K562 (cell line): ENCODE data around the gene ARL6IP1. TPM values are rescaled to one million over a fixed set of nuclear protein-coding genes. Genes with fewer than 3 reads are reported as not detected.

Experiments used
- BDP1 ChIP-seq: IDR thresholded peaks from 3 replicates; pipeline ENCODE4 v1.6.1; 2011; ENCODE audit not compliant: insufficient read length, insufficient read depth
- CBFA2T3 ChIP-seq: fragments of 450-650 bp; IDR thresholded peaks from 2 replicates; pipeline ENCODE4 v1.6.1; 2017
- CC2D1A ChIP-seq: fragments of 450-650 bp; IDR thresholded peaks from 2 replicates; pipeline ENCODE4 v1.6.1; 2017; ENCODE audit warnings: mild to moderate bottlenecking
- CREM ChIP-seq: IDR thresholded peaks from 2 replicates; pipeline ENCODE4 v1.6.1; 2014; ENCODE audit warnings: antibody characterized with exemption, low read depth
- DIDO1 ChIP-seq: fragments of 450-650 bp; IDR thresholded peaks from 2 replicates; pipeline ENCODE4 v1.6.1; 2016; ENCODE audit warnings: low read depth, missing biosample characterization, missing genetic modification characterization
- DPF2 ChIP-seq: fragments of 450-650 bp; IDR thresholded peaks from 2 replicates; pipeline ENCODE4 v1.6.1; 2016
- HCFC1 ChIP-seq: IDR thresholded peaks from 2 replicates; pipeline ENCODE4 v1.6.1; 2012; ENCODE audit warnings: low read depth, low read length, improper control_type of control experiment
- NEUROD1 ChIP-seq: fragments of 150-350 bp; IDR thresholded peaks from 2 replicates; pipeline ENCODE4 v1.6.1; 2014; ENCODE audit warnings: borderline replicate concordance, low read length, low read depth; ENCODE audit not compliant: partially characterized antibody
- PCBP1 ChIP-seq: fragments of 200-400 bp; formaldehyde crosslinking; IDR thresholded peaks from 2 replicates; pipeline ENCODE4 v1.6.1; 2018; ENCODE audit warnings: mild to moderate bottlenecking, low read depth, low read length; ENCODE audit not compliant: poor library complexity, severe bottlenecking
- POLR2H ChIP-seq: IDR thresholded peaks from 2 replicates; pipeline ENCODE4 v1.6.1; 2016; ENCODE audit warnings: missing genetic modification characterization, low read depth, mild to moderate bottlenecking, control low read depth, missing compliant biosample characterization, moderate library complexity
- SLC30A9 ChIP-seq: fragments of 250-450 bp; sonication (Bioruptor Pico); IDR thresholded peaks from 2 replicates; pipeline ENCODE4 v1.8.0; 2022; ENCODE audit warnings: mild to moderate bottlenecking, moderate library complexity
- SNRNP70 ChIP-seq: fragments of 200-400 bp; formaldehyde crosslinking; optimal IDR thresholded peaks from 2 replicates; pipeline ENCODE3; 2017; ENCODE audit warnings: low read depth, low read length
- SUPT5H ChIP-seq: fragments of 450-650 bp; IDR thresholded peaks from 2 replicates; pipeline ENCODE4 v1.6.1; 2016
- TOE1 ChIP-seq, 2 experiments: fragments of 450-650 bp in 1 of 2; sonication (generic) in 1 of 2; formaldehyde crosslinking in 1 of 2; IDR thresholded peaks; 2 replicates each; pipeline versions ENCODE4 v1.7.1 to v1.8.0; 2016 to 2022; ENCODE audit warnings: borderline replicate concordance in 2 of 2, mild to moderate bottlenecking in 2 of 2, antibody characterized with exemption in 1 of 2, inconsistent platforms in 1 of 2, low read depth in 1 of 2, missing genetic modification reagents in 1 of 2, moderate library complexity in 1 of 2
- ZBTB1 ChIP-seq: sonication (generic); formaldehyde crosslinking; IDR thresholded peaks from 2 replicates; pipeline ENCODE4 v1.8.1; 2023; ENCODE audit warnings: missing genetic modification reagents, low read depth, mild to moderate bottlenecking, borderline replicate concordance
- ZNF282 ChIP-seq: sonication (generic); formaldehyde crosslinking; IDR thresholded peaks from 2 replicates; pipeline ENCODE4 v1.8.1; 2023; ENCODE audit warnings: missing genetic modification reagents
- ZNF584 ChIP-seq: fragments of 200-800 bp; sonication (Bioruptor generic); IDR thresholded peaks from 2 replicates; pipeline ENCODE4 v1.6.1; 2016; ENCODE audit warnings: low read depth, mild to moderate bottlenecking, missing genetic modification characterization, missing compliant biosample characterization
- ZNF76 ChIP-seq: fragments of 250-450 bp; sonication (Bioruptor Pico); IDR thresholded peaks from 2 replicates; pipeline ENCODE4 v1.4.0; 2020; ENCODE audit warnings: mild to moderate bottlenecking, moderate library complexity, borderline replicate concordance
- ZNF79 ChIP-seq: fragments of 250-450 bp; sonication (Bioruptor Pico); IDR thresholded peaks from 2 replicates; pipeline ENCODE4 v1.4.0; 2020; ENCODE audit warnings: low read depth, mild to moderate bottlenecking, moderate library complexity
- polyA plus RNA-seq, 8 experiments: library from polyadenylated mRNA; depleted of rRNA in 4 of 8; stranded (reverse) in 5 of 8; unstranded in 3 of 8; fragments of >200 nt; fragmentation: Nextera tagmentation in 2 of 8; fragmentation: Illumina TruSeq in 1 of 8; extraction: Ambion mirVana in 2 of 8; extraction: Trizol in 1 of 8; gene quantifications; 2 replicates each; pipeline versions ENCODE4 v1.2.1 to v1.2.3, GENCODE V29; 2011 to 2014; ENCODE audit warnings: inconsistent platforms in 1 of 8, missing spikeins in 1 of 8
- total RNA-seq, 7 experiments: library from RNA; depleted of rRNA in 6 of 7; stranded (reverse); fragments of >200 nt in 6 of 7; fragmentation: Illumina TruSeq in 2 of 7; extraction: Trizol in 2 of 7; gene quantifications; 2 replicates each; pipeline versions ENCODE4 v1.2.1 to v1.2.3, GENCODE V29; 2011 to 2021; ENCODE audit warnings: low replicate concordance in 1 of 7
- TF ChIP-seq, protein P1 (sequence below): sonication (generic); formaldehyde crosslinking; IDR thresholded peaks from 2 replicates; pipeline ENCODE4 v1.8.0; 2022; ENCODE audit warnings: missing genetic modification reagents, mild to moderate bottlenecking, moderate library complexity, borderline replicate concordance
- TF ChIP-seq, protein P2 (sequence below): sonication (generic); formaldehyde crosslinking; IDR thresholded peaks from 2 replicates; pipeline ENCODE4 v1.8.0; 2022; ENCODE audit warnings: mild to moderate bottlenecking, missing genetic modification reagents
- TF ChIP-seq, protein P3 (sequence below): fragments of 450-650 bp; IDR thresholded peaks from 2 replicates; pipeline ENCODE4 v1.6.1; 2016; ENCODE audit warnings: antibody characterized with exemption

Gene ARL6IP1
- total and polyA plus RNA-seq, 9 of the 15 experiments (the other 6 are each of a cell fraction or from before 2014, with no cell fraction given), result 102 to 391 (median 162) TPM

DNA sequence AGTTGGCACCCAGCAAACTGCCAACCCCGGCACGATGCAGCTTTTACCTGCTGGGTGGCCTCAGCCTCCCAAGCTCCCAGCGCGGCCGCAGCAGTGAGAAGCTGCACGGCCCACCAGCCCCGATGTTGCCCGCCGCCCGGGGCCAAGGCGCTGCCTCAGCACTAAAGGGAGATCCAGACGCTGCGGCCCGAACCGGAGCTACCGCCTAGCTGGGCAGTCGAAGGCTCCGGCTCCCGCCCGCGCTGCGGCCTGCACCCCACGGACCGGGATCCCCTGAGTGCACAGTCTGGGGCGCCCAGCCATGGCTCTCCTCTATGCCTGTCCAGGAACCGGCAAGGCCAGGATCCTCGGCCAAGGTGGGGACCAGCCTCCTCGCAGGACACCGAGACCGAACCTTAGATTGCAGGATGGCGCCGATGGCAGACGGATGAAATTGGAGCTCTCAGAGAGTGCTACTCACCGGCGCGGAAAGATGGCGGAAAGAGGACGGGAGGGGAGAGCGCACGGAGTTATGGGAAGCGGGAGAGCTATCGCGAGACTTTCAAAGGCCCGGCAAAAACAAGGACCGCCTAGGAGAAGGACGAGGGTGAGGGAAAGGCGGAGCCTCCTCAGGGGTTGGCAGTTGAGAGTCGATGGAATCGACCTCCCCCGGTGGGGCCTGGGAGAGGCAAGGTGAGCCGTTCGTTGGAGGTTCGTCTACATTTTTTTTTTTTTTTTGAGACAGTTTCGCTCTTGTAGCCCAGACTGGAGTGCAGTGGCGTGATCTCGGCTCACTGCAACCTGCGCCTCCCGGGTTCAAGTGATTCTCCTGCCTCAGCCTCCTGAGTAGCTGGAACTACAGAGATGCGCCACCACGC is 11.3 kb downstream of the ARL6IP1 start, which contains the start of gene RPS15A (continued):
- TF ChIP-seq DIDO1 (tag) (no peak; the same call in 1 of the 2 replicates), CC2D1A (peak; percentile 44), BDP1 (no peak), CREM (peak; percentile 83), ZNF584 (CRISPR knock-in tag) (no peak), CBFA2T3 (no peak), TOE1 (IDR thresholded peaks at IDR 0.05; ENCODE audit: borderline replicate concordance) (peak; percentile 82), TOE1 (CRISPR knock-in tag; IDR thresholded peaks at IDR 0.05; ENCODE audit: borderline replicate concordance, low read depth) (no peak), SUPT5H (peak; percentile 99), DPF2 (peak; percentile 45; the same call in 1 of the 2 replicates), ZBTB1 (CRISPR knock-in tag) (no peak), PCBP1 (peak; percentile 78), ZNF282 (CRISPR knock-in tag) (peak; percentile 86; the same call in 1 of the 2 replicates), HCFC1 (peak; percentile 73), ZNF79 (no peak), SLC30A9 (CRISPR knock-in tag) (no peak), POLR2H (tag) (peak; percentile 96), NEUROD1 (peak; percentile 71), ZNF76 (CRISPR knock-in tag) (peak; percentile 84; the same call in 1 of the 2 replicates), SNRNP70 (no peak)
- TF ChIP-seq, protein P1, sequence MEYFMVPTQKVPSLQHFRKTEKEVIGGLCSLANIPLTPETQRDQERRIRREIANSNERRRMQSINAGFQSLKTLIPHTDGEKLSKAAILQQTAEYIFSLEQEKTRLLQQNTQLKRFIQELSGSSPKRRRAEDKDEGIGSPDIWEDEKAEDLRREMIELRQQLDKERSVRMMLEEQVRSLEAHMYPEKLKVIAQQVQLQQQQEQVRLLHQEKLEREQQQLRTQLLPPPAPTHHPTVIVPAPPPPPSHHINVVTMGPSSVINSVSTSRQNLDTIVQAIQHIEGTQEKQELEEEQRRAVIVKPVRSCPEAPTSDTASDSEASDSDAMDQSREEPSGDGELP, result peak; percentile 76; the same call in 1 of the 2 replicates
- TF ChIP-seq, protein P2, sequence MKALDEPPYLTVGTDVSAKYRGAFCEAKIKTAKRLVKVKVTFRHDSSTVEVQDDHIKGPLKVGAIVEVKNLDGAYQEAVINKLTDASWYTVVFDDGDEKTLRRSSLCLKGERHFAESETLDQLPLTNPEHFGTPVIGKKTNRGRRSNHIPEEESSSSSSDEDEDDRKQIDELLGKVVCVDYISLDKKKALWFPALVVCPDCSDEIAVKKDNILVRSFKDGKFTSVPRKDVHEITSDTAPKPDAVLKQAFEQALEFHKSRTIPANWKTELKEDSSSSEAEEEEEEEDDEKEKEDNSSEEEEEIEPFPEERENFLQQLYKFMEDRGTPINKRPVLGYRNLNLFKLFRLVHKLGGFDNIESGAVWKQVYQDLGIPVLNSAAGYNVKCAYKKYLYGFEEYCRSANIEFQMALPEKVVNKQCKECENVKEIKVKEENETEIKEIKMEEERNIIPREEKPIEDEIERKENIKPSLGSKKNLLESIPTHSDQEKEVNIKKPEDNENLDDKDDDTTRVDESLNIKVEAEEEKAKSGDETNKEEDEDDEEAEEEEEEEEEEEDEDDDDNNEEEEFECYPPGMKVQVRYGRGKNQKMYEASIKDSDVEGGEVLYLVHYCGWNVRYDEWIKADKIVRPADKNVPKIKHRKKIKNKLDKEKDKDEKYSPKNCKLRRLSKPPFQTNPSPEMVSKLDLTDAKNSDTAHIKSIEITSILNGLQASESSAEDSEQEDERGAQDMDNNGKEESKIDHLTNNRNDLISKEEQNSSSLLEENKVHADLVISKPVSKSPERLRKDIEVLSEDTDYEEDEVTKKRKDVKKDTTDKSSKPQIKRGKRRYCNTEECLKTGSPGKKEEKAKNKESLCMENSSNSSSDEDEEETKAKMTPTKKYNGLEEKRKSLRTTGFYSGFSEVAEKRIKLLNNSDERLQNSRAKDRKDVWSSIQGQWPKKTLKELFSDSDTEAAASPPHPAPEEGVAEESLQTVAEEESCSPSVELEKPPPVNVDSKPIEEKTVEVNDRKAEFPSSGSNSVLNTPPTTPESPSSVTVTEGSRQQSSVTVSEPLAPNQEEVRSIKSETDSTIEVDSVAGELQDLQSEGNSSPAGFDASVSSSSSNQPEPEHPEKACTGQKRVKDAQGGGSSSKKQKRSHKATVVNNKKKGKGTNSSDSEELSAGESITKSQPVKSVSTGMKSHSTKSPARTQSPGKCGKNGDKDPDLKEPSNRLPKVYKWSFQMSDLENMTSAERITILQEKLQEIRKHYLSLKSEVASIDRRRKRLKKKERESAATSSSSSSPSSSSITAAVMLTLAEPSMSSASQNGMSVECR (CRISPR knock-in tag), result peak; percentile 82
- TF ChIP-seq, protein P3, sequence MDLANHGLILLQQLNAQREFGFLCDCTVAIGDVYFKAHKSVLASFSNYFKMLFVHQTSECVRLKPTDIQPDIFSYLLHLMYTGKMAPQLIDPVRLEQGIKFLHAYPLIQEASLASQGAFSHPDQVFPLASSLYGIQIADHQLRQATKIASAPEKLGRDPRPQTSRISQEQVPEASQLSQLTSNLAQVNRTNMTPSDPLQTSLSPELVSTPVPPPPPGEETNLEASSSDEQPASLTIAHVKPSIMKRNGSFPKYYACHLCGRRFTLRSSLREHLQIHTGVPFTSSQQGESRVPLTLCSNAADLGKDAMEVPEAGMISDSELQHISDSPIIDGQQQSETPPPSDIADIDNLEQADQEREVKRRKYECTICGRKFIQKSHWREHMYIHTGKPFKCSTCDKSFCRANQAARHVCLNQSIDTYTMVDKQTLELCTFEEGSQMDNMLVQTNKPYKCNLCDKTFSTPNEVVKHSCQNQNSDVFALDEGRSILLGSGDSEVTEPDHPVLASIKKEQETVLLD, result no peak
